IMR-90 (cell line): ENCODE results near the gene ANXA2. TPM values are rescaled to one million over a fixed set of nuclear protein-coding genes. Genes with fewer than 3 reads are reported as not detected.

ENCODE experiments used
- ATAC-seq: fragments of 200-7000 bp; cut with Tn5 transposase; 2 replicates; pipeline ENCODE4 v1.9.1; 2020; ENCODE audit warnings: low read depth, mild to moderate bottlenecking, moderate library complexity
- BruUV-seq: library from RNA; stranded (reverse); fragments of 400-500 nt; replicated peaks from 2 replicates; lab custom pipeline; 2021; lab: Mats Ljungman, UMichigan
- CTCF ChIA-PET: fragments of 300-600 bp; formaldehyde crosslinking; extraction: SDS; loops from one replicate; lab custom pipeline; 2021; ENCODE audit warnings: antibody characterized with exemption; lab: Yijun Ruan, JAX
- POLR2A ChIA-PET: fragments of 300-600 bp; sonication (Branson Sonifier 250); formaldehyde crosslinking; loops from one replicate; lab custom pipeline; 2022; ENCODE audit warnings: antibody characterized with exemption; ENCODE audit not compliant: unreplicated experiment; lab: Charles Lee
- DNase-seq: peaks from one replicate; pipeline ENCODE4 v3.0.0; 2013
- H2AFZ ChIP-seq: replicated peaks from 2 replicates; pipeline ENCODE3; 2013; ENCODE audit warnings: low read length, mild to moderate bottlenecking; ENCODE audit not compliant: poor library complexity
- H2AK5ac ChIP-seq: 2 replicates; pipeline ENCODE4 v1.6.1; 2013; ENCODE audit warnings: low read depth, low read length, inconsistent platforms
- H2AK9ac ChIP-seq: replicated peaks from 2 replicates; pipeline ENCODE3; 2013; ENCODE audit warnings: mild to moderate bottlenecking, low read depth, low read length, moderate library complexity; ENCODE audit not compliant: poor library complexity
- H2BK120ac ChIP-seq: 2 replicates; pipeline ENCODE4 v1.6.1; 2013; ENCODE audit warnings: low read depth, low read length, inconsistent platforms
- H2BK15ac ChIP-seq: 3 replicates; pipeline ENCODE4 v1.6.1; 2013; ENCODE audit warnings: low read depth, low read length, inconsistent platforms
- H2BK20ac ChIP-seq: 2 replicates; pipeline ENCODE4 v1.6.1; 2013; ENCODE audit warnings: low read depth, mild to moderate bottlenecking, inconsistent platforms, low read length, moderate library complexity
- H2BK5ac ChIP-seq: 2 replicates; pipeline ENCODE4 v1.6.1; 2013; ENCODE audit warnings: mild to moderate bottlenecking, low read depth, low read length, inconsistent platforms; ENCODE audit not compliant: poor library complexity, severe bottlenecking
- H3K14ac ChIP-seq: replicated peaks from 2 replicates; pipeline ENCODE4 v1.6.1; 2013; ENCODE audit warnings: low read depth, low read length, inconsistent platforms
- H3K18ac ChIP-seq: 2 replicates; pipeline ENCODE4 v1.6.1; 2013; ENCODE audit warnings: low read depth, low read length, control low read depth
- H3K23ac ChIP-seq: 2 replicates; pipeline ENCODE4 v1.6.1; 2013; ENCODE audit warnings: low read depth, low read length, inconsistent platforms
- H3K27ac ChIP-seq: 2 replicates; pipeline ENCODE4 v1.5.1; 2013; ENCODE audit warnings: mild to moderate bottlenecking, control low read depth, low read length; ENCODE audit not compliant: insufficient read depth
- H3K27me3 ChIP-seq: 2 replicates; pipeline ENCODE4 v1.6.1; 2013; ENCODE audit warnings: low read length; ENCODE audit not compliant: control insufficient read depth, insufficient read depth
- H3K36me3 ChIP-seq: 2 replicates; pipeline ENCODE4 v1.6.1; 2013; ENCODE audit warnings: low read length, mixed read lengths; ENCODE audit not compliant: control insufficient read depth, insufficient read depth
- H3K4ac ChIP-seq: 2 replicates; pipeline ENCODE4 v1.6.1; 2013; ENCODE audit warnings: low read depth, low read length, inconsistent platforms
- H3K4me1 ChIP-seq: 2 replicates; pipeline ENCODE4 v1.6.1; 2013; ENCODE audit warnings: low read length, mixed read lengths; ENCODE audit not compliant: control insufficient read depth, insufficient read depth
- H3K4me2 ChIP-seq: 2 replicates; pipeline ENCODE4 v1.6.1; 2013; ENCODE audit warnings: low read depth, mild to moderate bottlenecking, control low read depth, low read length, moderate library complexity
- H3K4me3 ChIP-seq: 2 replicates; pipeline ENCODE4 v1.5.1; 2013; ENCODE audit warnings: low read depth, mild to moderate bottlenecking, control low read depth, low read length, moderate library complexity; ENCODE audit not compliant: insufficient read depth
- H3K56ac ChIP-seq: 2 replicates; pipeline ENCODE4 v1.6.1; 2013; ENCODE audit warnings: low read length, inconsistent platforms; ENCODE audit not compliant: insufficient read depth; ENCODE audit errors: extremely low read depth
- H3K79me1 ChIP-seq, 2 experiments: 2 replicates each; pipeline ENCODE4 v1.6.1; 2013; ENCODE audit warnings: low read length in 2 of 2, inconsistent platforms in 1 of 2, low read depth in 1 of 2
- H3K9ac ChIP-seq: 2 replicates; pipeline ENCODE4 v1.6.1; 2013; ENCODE audit warnings: low read depth, low read length, control low read depth
- H3K9me1 ChIP-seq: 2 replicates; pipeline ENCODE4 v1.6.1; 2013; ENCODE audit warnings: low read length, inconsistent platforms; ENCODE audit not compliant: insufficient read depth
- H3K9me3 ChIP-seq: 2 replicates; pipeline ENCODE4 v1.6.1; 2013; ENCODE audit warnings: low read length; ENCODE audit not compliant: control insufficient read depth, insufficient read depth
- H4K20me1 ChIP-seq: 2 replicates; pipeline ENCODE4 v1.6.1; 2013; ENCODE audit warnings: low read length, inconsistent platforms; ENCODE audit not compliant: insufficient read depth
- H4K5ac ChIP-seq: 2 replicates; pipeline ENCODE4 v1.6.1; 2013; ENCODE audit warnings: mild to moderate bottlenecking, low read depth, low read length, control low read depth
- H4K8ac ChIP-seq, 2 experiments: 2 replicates each; pipeline ENCODE4 v1.6.1; 2013; ENCODE audit warnings: low read depth in 2 of 2, low read length in 2 of 2, control low read depth in 1 of 2, inconsistent platforms in 1 of 2
- H4K91ac ChIP-seq: 2 replicates; pipeline ENCODE4 v1.6.1; 2013; ENCODE audit warnings: low read depth, low read length, inconsistent platforms; ENCODE audit not compliant: insufficient read depth
- BHLHE40 ChIP-seq: fragments of 150-350 bp; IDR thresholded peaks from 2 replicates; pipeline ENCODE4 v1.6.1; 2016; ENCODE audit warnings: mild to moderate bottlenecking, low read depth, low read length
- CEBPB ChIP-seq: IDR thresholded peaks from 2 replicates; pipeline ENCODE4 v1.6.1; 2012; ENCODE audit warnings: low read depth, low read length, improper control_type of control experiment
- CHD1 ChIP-seq: IDR thresholded peaks from 2 replicates; pipeline ENCODE4 v1.6.1; 2012; ENCODE audit warnings: low read depth, low read length, improper control_type of control experiment
- CTCF ChIP-seq: conservative IDR thresholded peaks from 2 replicates; pipeline ENCODE4 v1.5.1; 2012; ENCODE audit warnings: mild to moderate bottlenecking, low read depth, low read length, improper control_type of control experiment
- ELK1 ChIP-seq: fragments of 150-350 bp; IDR thresholded peaks from 2 replicates; pipeline ENCODE4 v1.6.1; 2016; ENCODE audit warnings: low read depth, mild to moderate bottlenecking, low read length, moderate library complexity, borderline replicate concordance
- FOS ChIP-seq: fragments of 150-350 bp; IDR thresholded peaks from 2 replicates; pipeline ENCODE4 v1.6.1; 2016; ENCODE audit warnings: low read depth, low read length
- MAFK ChIP-seq: IDR thresholded peaks from 2 replicates; pipeline ENCODE4 v1.6.1; 2012; ENCODE audit warnings: low read depth, low read length, improper control_type of control experiment
- MAZ ChIP-seq: IDR thresholded peaks from 2 replicates; pipeline ENCODE4 v1.6.1; 2012; ENCODE audit warnings: low read depth, mild to moderate bottlenecking, low read length, improper control_type of control experiment, moderate library complexity, borderline replicate concordance
- MXI1 ChIP-seq: IDR thresholded peaks from 2 replicates; pipeline ENCODE4 v1.6.1; 2012; ENCODE audit warnings: low read depth, mild to moderate bottlenecking, low read length, moderate library complexity, borderline replicate concordance
- NFE2L2 ChIP-seq: fragments of 150-350 bp; IDR thresholded peaks from 2 replicates; pipeline ENCODE4 v1.6.1; 2016; ENCODE audit warnings: low read depth, mild to moderate bottlenecking, low read length
- RCOR1 ChIP-seq: IDR thresholded peaks from 2 replicates; pipeline ENCODE4 v1.6.1; 2012; ENCODE audit warnings: mild to moderate bottlenecking, low read length, improper control_type of control experiment; ENCODE audit not compliant: insufficient replicate concordance
- RFX5 ChIP-seq: IDR thresholded peaks from 2 replicates; pipeline ENCODE4 v1.8.0; 2012; ENCODE audit warnings: low read depth, mild to moderate bottlenecking, low read length, moderate library complexity
- USF2 ChIP-seq: fragments of 150-350 bp; IDR thresholded peaks from 2 replicates; pipeline ENCODE4 v1.6.1; 2017; ENCODE audit warnings: mild to moderate bottlenecking, antibody characterized with exemption, low read length, low read depth
- WGBS, 2 experiments: methylation state at CpG; one replicate each; pipeline versions ENCODE4 v1.1.5 to v1.1.7; 2013; ENCODE audit warnings: missing lambda C conversion rate in 2 of 2; ENCODE audit not compliant: insufficient read length in 1 of 2; ENCODE audit errors: extremely low coverage in 2 of 2; 5-methylcytosine and 5-hydroxymethylcytosine counted together
- dilution Hi-C: fragments of 300-500 bp; cut with HindIII; formaldehyde crosslinking; loops from one replicate; pipeline ENCODE4 v1.14.3; 2018; ENCODE audit warnings: low sequenced_read_pairs; ENCODE audit not compliant: unreplicated experiment
- in situ Hi-C: fragments of 300-500 bp; cut with MboI; formaldehyde crosslinking; loops from 3 replicates; pipeline ENCODE4 v1.14.3; 2019; ENCODE audit warnings: low sequenced_read_pairs, inconsistent platforms, mixed read lengths
- intact Hi-C: fragments of 100-400 bp; cut with micrococcal nuclease; formaldehyde crosslinking; loops from 2 replicates; pipeline ENCODE4 v1.10.0; 2022
- polyA plus RNA-seq, 3 experiments: library from polyadenylated mRNA; depleted of rRNA; stranded (reverse); fragments of >200 nt; gene quantifications; 2 replicates each; pipeline ENCODE4 v1.2.3, GENCODE V29; 2012; ENCODE audit warnings: low replicate concordance in 1 of 3
- total RNA-seq: library from RNA; depleted of rRNA; stranded (reverse); fragments of >200 nt; gene quantifications from 2 replicates; pipeline ENCODE4 v1.2.3, GENCODE V29; 2012

ANXA2 gene
- total and polyA plus RNA-seq, 2 of the 4 experiments (the other 2 are of a cell fraction) = 7,454 to 8,412 TPM

GRCh38 chr15:60420203-60420716, 22.5 kb upstream of the ANXA2 start:
- H4K8ac ChIP-seq = no peak overlapping the region
- no peak overlapping the region for H2AK5ac ChIP-seq
- 86% methylated on average over 2 of the region's 2 CpGs; no CpG with 5 or more reads in 1 of the 2 experiments for WGBS, 2 experiments
- H3K4me1 ChIP-seq = peaks cover 5% of the 10 kb centered on the region
- no TSS peak for BruUV-seq
- H3K36me3 ChIP-seq = no peaks in the 10 kb centered on the region
- no peak overlapping the region for H3K18ac ChIP-seq
- no peak overlapping the region for H3K9ac ChIP-seq
- no peak overlapping the region for H3K4me3 ChIP-seq
- H4K5ac ChIP-seq = no peak overlapping the region
- no peak overlapping the region for H2BK120ac ChIP-seq
- H3K9me3 ChIP-seq = no peaks in the 10 kb centered on the region
- no peaks in the 10 kb centered on the region for H3K27me3 ChIP-seq
- no peak overlapping the region for H2AFZ ChIP-seq
- no peak overlapping the region for H3K4ac ChIP-seq
- H3K14ac ChIP-seq = no peak overlapping the region
- no peak overlapping the region for H2BK5ac ChIP-seq
- no peak overlapping the region for H2AK9ac ChIP-seq
- no peak for ATAC-seq
- peaks cover 3% of the 10 kb centered on the region for H3K9me1 ChIP-seq
- H3K4me2 ChIP-seq = no peak overlapping the region
- no peak for TF ChIP-seq NFE2L2
- TF ChIP-seq CTCF = no peak
- no peak for TF ChIP-seq BHLHE40
- no peak for TF ChIP-seq RCOR1
- TF ChIP-seq MXI1 = no peak
- TF ChIP-seq CEBPB = no peak
- TF ChIP-seq ELK1 = no peak
- TF ChIP-seq FOS = no peak
- no peak for TF ChIP-seq USF2
- TF ChIP-seq RFX5 = no peak
- TF ChIP-seq CHD1 = no peak
- no peak for TF ChIP-seq MAFK
- no peak for TF ChIP-seq MAZ
- H3K27ac ChIP-seq = no peak overlapping the region
- POLR2A ChIA-PET = no interaction called here
- H3K23ac ChIP-seq = no peak overlapping the region
- dilution Hi-C loops (no loop called here), intact Hi-C loops (no loop called here), in situ Hi-C loops (no loop called here)
- no peak overlapping the region for H2BK15ac ChIP-seq
- no peak overlapping the region for H3K56ac ChIP-seq
- DNase-seq = no peak
- CTCF ChIA-PET = interaction anchor here (0.7 to 1.2 kb wide), 3 partner anchors 15 to 60 kb away, joined by 3 read pairs; no protein-coding TSS in a partner anchor
- peaks cover 0 to 22% of the 10 kb centered on the region in 2 experiments; a peak in 3 of 4 replicates for H3K79me1 ChIP-seq
- H2BK20ac ChIP-seq = no peak overlapping the region
- no peaks in the 10 kb centered on the region for H4K20me1 ChIP-seq
- H4K91ac ChIP-seq = no peak overlapping the region
